ENCODE measurements around the gene WWOX. TPM values are rescaled to one million over a fixed set of nuclear protein-coding genes. Genes with fewer than 3 reads are reported as not detected.

Gene WWOX
- total RNA-seq, 1 donor from 2014 or later: 43.2 TPM

DNA sequence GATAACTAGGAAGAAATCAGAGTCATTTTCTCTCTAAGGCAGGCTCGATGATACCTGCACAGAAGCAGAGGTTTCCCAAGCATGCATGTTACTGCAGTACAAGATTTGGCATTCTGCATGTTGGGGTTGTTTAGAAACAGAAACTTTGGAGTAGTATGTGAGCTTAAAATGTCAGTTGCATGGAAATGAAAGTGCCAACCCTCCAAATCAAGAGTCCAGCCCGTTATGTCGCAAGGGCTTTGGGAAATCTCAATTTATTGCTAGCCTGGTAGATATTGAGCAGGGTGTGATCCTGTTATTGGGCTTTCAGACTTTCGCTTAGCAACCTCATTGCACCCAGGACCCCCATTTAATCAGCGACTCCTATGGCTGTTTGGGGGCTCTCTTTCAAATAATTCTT is 1010.3 kb downstream of the WWOX start:
- Mint-ChIP-seq H3K27me3 (peaks cover 3% of the 10 kb centered on the region), H3K4me3 (ENCODE audit: low read depth) (no peak overlapping the region), H3K4me1 (ENCODE audit: low read depth) (no peaks in the 10 kb centered on the region), H3K27ac (no peak overlapping the region), H3K36me3 (ENCODE audit: insufficient read depth) (no peaks in the 10 kb centered on the region), H3K9me3 (ENCODE audit: low read depth) (no peaks in the 10 kb centered on the region)
- DNase-seq (ENCODE audit: low spot score, unreplicated experiment): no peak
- TF ChIP-seq, protein P1, sequence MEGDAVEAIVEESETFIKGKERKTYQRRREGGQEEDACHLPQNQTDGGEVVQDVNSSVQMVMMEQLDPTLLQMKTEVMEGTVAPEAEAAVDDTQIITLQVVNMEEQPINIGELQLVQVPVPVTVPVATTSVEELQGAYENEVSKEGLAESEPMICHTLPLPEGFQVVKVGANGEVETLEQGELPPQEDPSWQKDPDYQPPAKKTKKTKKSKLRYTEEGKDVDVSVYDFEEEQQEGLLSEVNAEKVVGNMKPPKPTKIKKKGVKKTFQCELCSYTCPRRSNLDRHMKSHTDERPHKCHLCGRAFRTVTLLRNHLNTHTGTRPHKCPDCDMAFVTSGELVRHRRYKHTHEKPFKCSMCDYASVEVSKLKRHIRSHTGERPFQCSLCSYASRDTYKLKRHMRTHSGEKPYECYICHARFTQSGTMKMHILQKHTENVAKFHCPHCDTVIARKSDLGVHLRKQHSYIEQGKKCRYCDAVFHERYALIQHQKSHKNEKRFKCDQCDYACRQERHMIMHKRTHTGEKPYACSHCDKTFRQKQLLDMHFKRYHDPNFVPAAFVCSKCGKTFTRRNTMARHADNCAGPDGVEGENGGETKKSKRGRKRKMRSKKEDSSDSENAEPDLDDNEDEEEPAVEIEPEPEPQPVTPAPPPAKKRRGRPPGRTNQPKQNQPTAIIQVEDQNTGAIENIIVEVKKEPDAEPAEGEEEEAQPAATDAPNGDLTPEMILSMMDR (IDR thresholded peaks at IDR 0.05; ENCODE audit: unreplicated experiment): no peak

DNA sequence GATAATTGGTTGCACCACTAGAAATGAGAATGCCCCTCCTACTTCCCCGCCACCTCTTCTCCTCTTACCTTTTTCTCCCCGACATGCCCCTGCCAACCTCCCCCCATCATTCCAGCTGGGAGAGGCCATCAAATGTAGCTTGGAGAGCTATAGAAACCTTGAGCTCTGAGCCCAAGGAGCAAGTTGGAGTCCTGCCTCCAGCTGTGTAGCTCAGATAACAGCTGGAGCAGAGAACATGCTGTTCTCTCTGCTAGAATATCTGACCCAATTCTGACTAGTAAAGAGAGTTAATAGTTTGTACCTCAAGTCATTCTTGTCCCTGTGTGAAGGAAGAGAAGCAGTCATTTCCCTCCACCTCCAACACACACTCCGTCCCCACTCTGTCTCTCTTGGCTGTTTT is 1010.8 kb downstream of the WWOX start:
- Mint-ChIP-seq H3K9me3 (ENCODE audit: low read depth) (no peaks in the 10 kb centered on the region), H3K4me3 (ENCODE audit: low read depth) (no peak overlapping the region), H3K27ac (no peak overlapping the region), H3K4me1 (ENCODE audit: low read depth) (no peaks in the 10 kb centered on the region), H3K36me3 (ENCODE audit: insufficient read depth) (no peaks in the 10 kb centered on the region), H3K27me3 (peaks cover 3% of the 10 kb centered on the region)
- TF ChIP-seq, protein P1 (IDR thresholded peaks at IDR 0.05; ENCODE audit: unreplicated experiment): no peak
- DNase-seq (ENCODE audit: low spot score, unreplicated experiment): no peak

DNA sequence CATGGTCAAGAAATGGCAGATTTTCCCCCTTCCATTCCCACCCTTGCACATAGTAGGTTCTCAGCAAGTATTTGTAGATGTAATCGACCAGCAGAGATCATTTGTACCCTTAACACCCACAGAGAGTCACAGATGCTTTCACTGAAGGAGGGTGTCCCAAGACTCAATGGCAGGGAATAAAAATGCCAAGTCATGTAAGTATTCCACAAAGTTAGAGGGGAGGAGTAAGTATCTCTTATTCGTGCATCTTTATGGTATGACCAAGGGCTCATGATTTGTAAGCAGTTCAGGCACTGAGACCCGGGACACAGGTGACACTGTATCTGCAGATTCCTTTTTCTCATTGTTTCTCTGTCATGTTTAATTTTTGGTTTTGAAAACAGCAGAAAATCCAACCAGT is 1011.5 kb downstream of the WWOX start:
- H3K9me3 Mint-ChIP-seq (ENCODE audit: low read depth): no peaks in the 10 kb centered on the region
- H3K27me3 Mint-ChIP-seq: peaks cover 3% of the 10 kb centered on the region
- no peak overlapping the region for H3K4me3 Mint-ChIP-seq (ENCODE audit: low read depth)
- H3K4me1 Mint-ChIP-seq (ENCODE audit: low read depth): no peaks in the 10 kb centered on the region
- H3K36me3 Mint-ChIP-seq (ENCODE audit: insufficient read depth): no peaks in the 10 kb centered on the region
- DNase-seq (ENCODE audit: low spot score, unreplicated experiment): no peak
- TF ChIP-seq, protein P1 (IDR thresholded peaks at IDR 0.05; ENCODE audit: unreplicated experiment): no peak
- no peak overlapping the region for H3K27ac Mint-ChIP-seq

DNA sequence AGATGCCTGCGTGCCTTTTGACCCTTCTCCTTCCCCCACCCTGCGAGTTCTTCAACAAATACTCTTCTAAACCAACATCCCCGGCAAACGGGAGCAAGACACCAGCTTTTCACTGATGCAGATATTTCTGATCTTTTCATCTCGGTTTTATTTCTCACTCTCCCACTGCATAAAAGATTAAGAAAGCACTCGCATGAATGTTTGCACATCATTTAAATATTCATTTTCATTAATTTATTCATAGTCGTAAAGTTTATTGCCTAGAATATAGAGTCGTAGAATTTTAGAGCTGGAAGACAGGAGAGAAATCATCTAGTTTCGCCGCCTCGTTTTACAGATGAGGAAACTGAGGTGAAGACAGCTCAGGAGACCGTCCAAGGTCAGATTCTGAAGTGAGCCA is 1013.0 kb downstream of the WWOX start:
- no peaks in the 10 kb centered on the region for H3K4me1 Mint-ChIP-seq (ENCODE audit: low read depth)
- no peak for DNase-seq (ENCODE audit: low spot score, unreplicated experiment)
- TF ChIP-seq, protein P1 (IDR thresholded peaks at IDR 0.05; ENCODE audit: unreplicated experiment): no peak
- no peaks in the 10 kb centered on the region for H3K9me3 Mint-ChIP-seq (ENCODE audit: low read depth)
- no peak overlapping the region for H3K27ac Mint-ChIP-seq
- H3K36me3 Mint-ChIP-seq (ENCODE audit: insufficient read depth): no peaks in the 10 kb centered on the region
- H3K27me3 Mint-ChIP-seq: peaks cover 3% of the 10 kb centered on the region
- H3K4me3 Mint-ChIP-seq (ENCODE audit: low read depth): no peak overlapping the region

DNA sequence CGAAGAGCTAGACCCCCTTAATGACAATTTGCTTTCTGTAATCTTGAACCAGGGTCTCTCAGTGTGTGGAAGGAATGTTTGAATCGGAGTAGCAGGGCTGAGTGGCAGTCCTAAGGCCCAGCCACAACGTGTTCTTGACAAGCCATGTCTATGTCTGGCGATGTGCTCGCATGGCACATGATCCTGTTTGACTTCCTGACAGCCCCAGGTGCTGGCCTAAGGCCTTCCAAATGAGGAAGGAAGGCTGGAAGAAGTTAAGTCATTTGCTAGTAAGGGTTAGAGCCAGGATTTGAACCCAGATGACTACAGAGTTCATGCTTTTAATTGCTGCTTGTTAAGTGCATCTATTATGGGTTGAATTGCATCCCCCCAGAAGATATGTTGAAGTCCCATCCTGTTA is 1014.4 kb downstream of the WWOX start:
- H3K4me3 Mint-ChIP-seq (ENCODE audit: low read depth): no peak overlapping the region
- no peaks in the 10 kb centered on the region for H3K9me3 Mint-ChIP-seq (ENCODE audit: low read depth)
- no peaks in the 10 kb centered on the region for H3K4me1 Mint-ChIP-seq (ENCODE audit: low read depth)
- no peak overlapping the region for H3K27ac Mint-ChIP-seq
- DNase-seq (ENCODE audit: low spot score, unreplicated experiment): no peak
- peaks cover 3% of the 10 kb centered on the region for H3K27me3 Mint-ChIP-seq
- TF ChIP-seq, protein P1 (IDR thresholded peaks at IDR 0.05; ENCODE audit: unreplicated experiment): no peak
- no peaks in the 10 kb centered on the region for H3K36me3 Mint-ChIP-seq (ENCODE audit: insufficient read depth)
